Right renal pelvis (tissue), 4 donors: Measurements from ENCODE around the gene PCDHA1. TPM values are rescaled to one million over a fixed set of nuclear protein-coding genes. Genes with fewer than 3 reads are reported as not detected.
"Not testable (repeated sequence)": the region's sequence is repeated elsewhere in the genome, so short reads cannot be mapped to it uniquely, and the experiment has no call there.

Experiments used
- DNase-seq, 4 donors: peaks; one replicate each; pipeline ENCODE4 v3.0.0-alpha.2; 2013; ENCODE audit warnings: low read depth in 4 of 4, low spot score in 3 of 4, missing footprints in 1 of 4
- polyA plus RNA-seq, 4 donors: library from polyadenylated mRNA; unstranded; fragments of 120-200 nt; gene quantifications; one replicate each; pipeline ENCODE4 v1.2.1, GENCODE V29; 2013; ENCODE audit not compliant: insufficient read length in 4 of 4

Gene PCDHA1
- under 1 TPM in 1 of 4 donors, not detected in 3; 0.06 TPM for polyA plus RNA-seq

DNA sequence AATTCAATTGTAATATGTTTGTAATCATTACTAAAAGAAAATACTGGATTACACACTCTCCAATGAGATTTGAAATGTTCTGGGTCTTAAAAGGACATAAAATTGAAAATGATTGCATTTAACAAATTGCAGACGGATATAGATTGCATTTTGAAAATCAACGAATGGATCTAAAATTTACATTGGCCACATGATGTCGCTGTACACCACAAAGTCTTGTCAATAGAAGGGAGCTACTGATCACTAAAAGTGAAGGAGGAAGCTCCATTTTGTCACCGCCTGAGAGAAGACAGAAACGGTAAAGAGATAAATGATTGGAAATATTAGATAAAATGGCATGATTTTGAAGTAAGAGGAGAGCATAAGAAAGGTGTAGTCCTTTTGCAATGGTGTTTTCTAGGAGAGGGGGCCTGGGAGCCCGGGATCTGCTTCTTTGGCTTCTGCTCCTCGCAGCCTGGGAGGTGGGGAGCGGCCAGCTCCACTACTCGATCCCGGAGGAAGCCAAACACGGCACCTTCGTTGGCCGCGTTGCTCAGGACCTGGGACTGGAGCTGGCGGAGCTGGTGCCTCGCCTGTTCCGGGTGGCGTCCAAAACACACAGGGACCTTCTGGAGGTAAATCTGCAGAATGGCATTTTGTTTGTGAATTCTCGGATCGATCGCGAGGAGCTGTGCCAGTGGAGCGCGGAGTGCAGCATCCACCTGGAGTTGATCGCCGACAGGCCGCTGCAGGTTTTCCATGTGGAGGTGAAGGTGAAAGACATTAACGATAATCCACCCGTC, at the start of gene PCDHA1:
TSS of gene PCDHA1 (plus strand) at position 236 of the 782 bp plus-strand sequence.
- DNase-seq: no peak

- no peak for DNase-seq
Measured at GRCh38 chr5:140737486-140737885, 48.5 kb upstream of the PCDHA1 start.

DNA sequence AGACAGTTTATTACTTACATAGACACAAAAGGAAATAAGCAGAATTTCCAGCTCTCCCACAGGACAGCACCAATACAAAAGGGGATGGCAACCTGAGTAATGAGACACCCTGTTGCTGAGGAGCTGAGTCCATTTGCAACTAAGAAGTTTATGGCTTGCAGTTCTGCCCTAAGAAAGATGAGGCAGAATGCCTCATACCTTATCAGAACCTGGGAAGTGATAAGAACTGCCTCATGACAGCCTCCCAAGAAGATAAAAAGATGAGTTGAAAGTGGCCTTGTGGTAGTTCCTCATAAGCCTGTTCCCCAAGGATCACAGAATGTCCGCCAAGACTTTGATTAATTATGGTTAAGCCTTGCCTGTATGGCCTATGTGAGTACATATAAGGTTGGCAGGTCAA, 44.0 kb upstream of the PCDHA1 start:
- DNase-seq: no peak

GRCh38 chr5:140753561-140753960, 32.4 kb upstream of the PCDHA1 start:
- DNase-seq: no peak

DNA sequence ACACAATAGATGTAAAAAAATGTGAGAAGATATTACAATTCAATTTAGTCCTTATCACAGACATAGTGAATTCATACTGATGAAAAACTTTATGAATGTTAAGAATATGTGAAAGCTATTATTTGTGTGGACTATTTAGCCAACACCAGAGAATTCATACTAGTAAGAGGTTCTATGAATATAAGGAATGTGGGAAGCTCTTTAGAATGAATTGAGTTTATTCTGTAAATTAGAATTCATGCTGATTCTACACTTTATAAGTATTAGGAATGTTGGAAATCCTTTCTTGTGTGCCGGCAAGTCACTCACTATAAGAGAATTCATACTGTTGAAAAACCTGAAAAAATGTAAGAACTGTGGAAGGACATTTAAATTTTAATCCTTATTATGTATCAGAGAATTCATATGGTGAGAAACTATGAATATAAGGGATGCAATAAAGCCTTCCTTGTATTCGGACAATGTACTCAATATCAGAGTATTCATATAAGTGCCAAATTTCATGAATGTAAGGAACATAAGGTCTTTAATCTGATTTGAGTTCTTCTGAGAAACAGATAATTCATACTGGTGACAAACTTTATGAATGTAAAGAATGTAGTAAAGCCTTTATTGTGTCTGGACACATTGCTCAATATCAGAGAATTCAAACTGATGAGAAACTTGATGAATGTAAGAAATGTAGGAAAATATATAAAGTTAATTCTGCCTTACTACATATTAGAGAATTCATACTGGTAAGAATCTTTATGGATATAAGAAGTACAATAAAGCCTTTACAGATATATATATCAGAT, 21.6 kb upstream of the PCDHA1 start:
- DNase-seq: no peak

- DNase-seq: no peak
Measured at GRCh38 chr5:140767444-140767843, 18.5 kb upstream of the PCDHA1 start.

DNA sequence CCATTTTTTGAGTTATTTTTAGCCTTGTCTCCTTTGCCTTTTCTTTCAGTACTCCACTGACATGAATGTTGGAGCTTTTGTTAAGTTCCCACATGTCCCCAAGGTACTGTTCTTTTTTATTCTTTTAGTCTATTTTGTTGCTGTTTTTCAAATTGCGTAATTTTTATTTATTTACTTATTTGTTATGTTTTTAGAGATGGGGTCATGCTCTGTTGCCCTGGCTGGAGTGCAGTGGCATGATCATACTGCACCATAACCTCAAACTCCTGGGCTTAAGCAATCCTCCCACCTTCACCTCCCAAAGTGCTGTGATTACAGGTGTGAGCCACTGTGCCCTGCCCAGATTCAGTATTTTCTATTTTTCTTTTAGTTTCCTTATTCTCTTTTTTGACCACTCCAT, 5.4 kb upstream of the PCDHA1 start:
- DNase-seq: no peak

DNA sequence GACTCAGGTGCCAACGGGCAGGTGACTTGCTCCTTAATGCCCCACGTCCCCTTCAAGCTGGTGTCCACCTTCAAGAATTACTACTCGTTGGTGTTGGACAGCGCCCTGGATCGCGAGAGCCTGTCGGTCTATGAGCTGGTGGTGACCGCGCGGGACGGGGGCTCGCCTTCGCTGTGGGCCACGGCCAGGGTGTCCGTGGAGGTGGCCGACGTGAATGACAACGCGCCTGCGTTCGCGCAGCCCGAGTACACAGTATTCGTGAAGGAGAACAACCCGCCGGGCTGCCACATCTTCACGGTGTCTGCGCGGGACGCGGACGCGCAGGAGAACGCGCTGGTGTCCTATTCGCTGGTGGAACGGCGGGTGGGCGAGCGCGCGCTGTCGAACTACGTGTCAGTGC, 1.5 kb downstream of the PCDHA1 start:
- DNase-seq: not testable (repeated sequence)

- DNase-seq: not testable (repeated sequence)
Measured at GRCh38 chr5:140787849-140788504, 2.0 kb downstream of the PCDHA1 start.

DNA sequence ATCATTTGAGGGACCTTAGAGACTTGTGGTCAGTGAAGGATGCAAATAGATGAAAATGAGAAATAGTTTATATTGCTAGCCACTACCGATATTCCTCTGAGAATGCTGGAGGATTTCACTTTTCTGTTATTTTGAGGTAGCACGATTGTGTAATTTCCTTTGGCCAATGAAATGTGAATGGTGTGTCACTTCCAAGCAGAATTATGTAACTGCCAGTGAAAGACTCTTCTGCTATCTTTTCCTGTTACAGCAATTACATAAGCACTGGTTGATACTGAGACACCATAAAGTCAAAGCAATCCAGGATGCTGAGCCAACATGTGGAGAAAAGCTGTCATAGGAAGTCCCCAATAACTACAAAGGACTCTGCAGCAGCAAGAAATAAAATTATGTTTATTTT, 5.1 kb downstream of the PCDHA1 start:
- DNase-seq: no peak

- no peak for DNase-seq
Measured at GRCh38 chr5:140794595-140795258, 8.8 kb downstream of the PCDHA1 start, which contains the start of gene PCDHA2. Gene PCDHA2, plus strand, starts transcription at chr5:140794852.

DNA sequence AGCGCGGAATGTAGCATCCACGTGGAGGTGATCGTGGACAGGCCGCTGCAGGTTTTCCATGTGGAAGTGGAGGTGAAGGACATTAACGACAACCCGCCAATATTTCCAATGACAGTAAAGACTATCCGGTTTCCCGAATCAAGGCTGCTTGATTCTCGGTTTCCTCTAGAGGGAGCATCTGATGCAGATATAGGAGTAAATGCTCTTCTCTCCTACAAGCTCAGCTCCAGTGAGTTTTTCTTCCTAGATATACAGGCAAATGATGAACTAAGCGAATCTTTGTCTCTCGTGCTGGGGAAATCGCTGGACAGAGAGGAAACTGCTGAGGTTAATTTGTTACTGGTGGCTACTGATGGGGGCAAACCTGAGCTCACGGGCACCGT, 9.3 kb downstream of the PCDHA1 start:
- no peak for DNase-seq

GRCh38 chr5:140796072-140796717, 10.3 kb downstream of the PCDHA1 start:
- not testable (repeated sequence) for DNase-seq

DNA sequence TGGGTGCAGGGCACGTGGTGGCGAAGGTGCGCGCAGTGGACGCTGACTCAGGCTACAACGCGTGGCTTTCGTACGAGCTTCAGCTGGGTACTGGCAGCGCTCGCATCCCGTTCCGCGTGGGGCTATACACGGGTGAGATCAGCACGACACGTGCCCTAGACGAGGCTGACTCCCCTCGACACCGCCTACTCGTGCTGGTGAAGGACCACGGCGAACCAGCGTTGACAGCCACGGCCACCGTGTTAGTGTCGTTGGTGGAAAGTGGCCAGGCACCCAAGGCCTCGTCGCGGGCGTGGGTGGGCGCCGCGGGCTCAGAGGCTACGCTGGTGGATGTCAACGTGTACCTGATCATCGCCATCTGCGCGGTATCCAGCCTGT, 10.8 kb downstream of the PCDHA1 start:
- no peak for DNase-seq

- DNase-seq: no peak
Measured at GRCh38 chr5:140800816-140801493, 15.0 kb downstream of the PCDHA1 start, which contains the start of gene PCDHA3. Gene PCDHA3, plus strand, starts transcription at chr5:140801057.

- DNase-seq: no peak
Measured at GRCh38 chr5:140801494-140801841, 15.5 kb downstream of the PCDHA1 start.

DNA sequence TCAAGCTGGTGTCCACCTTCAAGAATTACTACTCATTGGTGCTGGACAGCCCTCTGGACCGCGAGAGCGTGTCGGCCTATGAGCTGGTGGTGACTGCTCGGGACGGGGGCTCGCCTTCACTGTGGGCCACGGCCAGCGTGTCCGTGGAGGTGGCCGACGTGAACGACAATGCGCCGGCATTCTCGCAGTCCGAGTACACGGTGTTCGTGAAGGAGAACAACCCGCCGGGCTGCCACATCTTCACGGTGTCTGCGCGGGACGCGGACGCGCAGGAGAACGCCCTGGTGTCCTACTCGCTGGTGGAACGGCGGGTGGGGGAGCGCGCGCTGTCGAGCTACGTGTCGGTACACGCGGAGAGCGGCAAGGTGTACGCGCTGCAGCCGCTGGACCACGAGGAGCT, 16.4 kb downstream of the PCDHA1 start:
- DNase-seq: not testable (repeated sequence)

DNA sequence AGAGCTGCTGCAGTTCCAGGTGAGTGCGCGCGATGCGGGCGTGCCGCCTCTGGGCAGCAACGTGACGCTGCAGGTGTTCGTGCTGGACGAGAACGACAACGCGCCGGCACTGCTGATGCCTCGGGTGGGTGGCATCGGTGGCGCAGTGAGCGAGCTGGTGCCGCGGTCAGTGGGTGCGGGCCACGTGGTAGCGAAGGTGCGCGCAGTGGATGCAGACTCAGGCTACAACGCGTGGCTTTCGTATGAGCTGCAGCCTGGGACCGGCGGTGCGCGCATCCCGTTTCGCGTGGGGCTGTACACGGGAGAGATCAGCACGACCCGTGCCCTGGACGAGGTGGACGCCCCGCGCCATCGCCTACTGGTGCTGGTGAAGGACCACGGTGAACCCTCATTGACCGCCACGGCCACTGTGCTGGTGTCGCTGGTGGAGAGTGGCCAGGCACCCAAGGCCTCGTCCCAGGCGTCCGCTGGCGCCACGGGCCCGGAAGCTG, 16.9 kb downstream of the PCDHA1 start:
- no peak for DNase-seq
